HL-60/S4 (cell line): ENCODE data around the gene FCSK.
"Not testable (repeated sequence)": the region's sequence is repeated elsewhere in the genome, so short reads cannot be mapped to it uniquely, and the experiment has no call there.

ENCODE experiments used
- in situ Hi-C: fragments of 300-500 bp; cut with MboI; formaldehyde crosslinking; loops from 2 replicates; pipeline ENCODE4 v1.14.3; 2022; ENCODE audit warnings: low sequenced_read_pairs

FCSK gene

DNA sequence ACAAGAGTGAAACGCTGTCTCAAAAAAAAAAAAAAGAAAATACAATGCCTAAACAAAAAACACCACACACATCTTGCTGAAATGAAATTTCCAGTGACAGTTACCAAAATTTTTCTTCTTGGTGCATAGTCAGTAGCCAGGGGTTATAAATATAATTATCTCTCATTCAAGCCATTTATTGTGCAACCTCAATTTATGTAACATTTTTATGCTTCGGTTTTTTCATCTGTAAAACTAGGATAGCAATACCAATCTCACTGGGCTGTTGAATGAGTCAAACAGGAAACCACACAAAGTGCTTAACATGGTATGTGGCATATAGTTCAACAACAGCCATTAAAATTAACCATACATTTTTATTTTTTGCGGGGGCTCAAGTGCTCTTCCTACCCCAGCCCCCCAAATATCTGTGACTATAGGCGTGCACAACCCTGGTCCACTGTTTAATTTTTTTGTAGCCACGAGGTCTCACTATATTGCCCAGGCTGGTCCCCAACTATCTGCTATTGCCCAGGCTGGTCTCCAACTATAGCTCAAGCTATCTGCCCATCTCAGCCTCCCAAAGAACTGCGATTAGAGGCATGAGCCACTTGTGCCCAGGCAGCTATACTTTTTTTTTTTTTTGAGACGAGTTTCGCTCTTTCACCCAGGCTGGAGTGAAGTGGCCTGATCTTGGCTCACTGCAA, 66.4 kb downstream of the FCSK start:
- in situ Hi-C loops = no loop called here

GRCh38 chr16:70522216-70523075, 68.1 kb downstream of the FCSK start:
- in situ Hi-C loops = no loop called here

DNA sequence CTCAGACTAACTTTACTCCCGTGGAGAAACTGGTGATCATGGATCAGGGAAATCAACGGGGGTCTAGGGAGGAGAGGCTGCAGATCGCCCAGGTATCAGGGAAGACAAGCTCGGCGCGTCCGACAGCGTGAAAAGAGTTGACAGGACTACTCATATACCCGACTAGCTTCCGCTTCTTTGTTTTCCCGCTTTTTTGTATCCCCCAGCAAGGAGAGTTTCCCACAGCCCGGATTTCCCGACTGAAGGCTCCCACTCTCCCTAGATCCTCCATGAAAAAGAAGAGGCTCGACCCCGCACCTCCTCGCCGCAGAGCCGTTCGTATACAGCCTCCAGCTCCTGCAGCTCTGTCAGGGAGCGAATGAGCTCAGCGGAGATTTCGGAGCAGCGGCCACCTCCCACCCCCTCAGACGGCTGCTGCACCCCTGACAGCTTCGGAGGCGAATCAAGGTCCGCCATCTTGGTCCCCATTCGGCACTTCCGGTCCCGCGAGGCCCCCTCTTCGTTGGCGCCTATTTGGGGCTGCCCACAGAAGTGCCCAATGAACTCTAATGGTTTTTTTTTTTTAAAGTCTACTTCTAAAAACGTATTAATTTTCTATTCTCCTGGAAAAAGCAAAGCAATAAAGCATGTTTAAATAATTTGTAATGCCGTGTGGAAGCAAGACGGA, 68.8 kb downstream of the FCSK start, which contains the start of gene COG4:
Gene COG4 (minus strand): TSS at position 479 of the 667 bp plus-strand sequence. CDS start 11 bp downstream, at position 468.
- in situ Hi-C loops = no loop called here

DNA sequence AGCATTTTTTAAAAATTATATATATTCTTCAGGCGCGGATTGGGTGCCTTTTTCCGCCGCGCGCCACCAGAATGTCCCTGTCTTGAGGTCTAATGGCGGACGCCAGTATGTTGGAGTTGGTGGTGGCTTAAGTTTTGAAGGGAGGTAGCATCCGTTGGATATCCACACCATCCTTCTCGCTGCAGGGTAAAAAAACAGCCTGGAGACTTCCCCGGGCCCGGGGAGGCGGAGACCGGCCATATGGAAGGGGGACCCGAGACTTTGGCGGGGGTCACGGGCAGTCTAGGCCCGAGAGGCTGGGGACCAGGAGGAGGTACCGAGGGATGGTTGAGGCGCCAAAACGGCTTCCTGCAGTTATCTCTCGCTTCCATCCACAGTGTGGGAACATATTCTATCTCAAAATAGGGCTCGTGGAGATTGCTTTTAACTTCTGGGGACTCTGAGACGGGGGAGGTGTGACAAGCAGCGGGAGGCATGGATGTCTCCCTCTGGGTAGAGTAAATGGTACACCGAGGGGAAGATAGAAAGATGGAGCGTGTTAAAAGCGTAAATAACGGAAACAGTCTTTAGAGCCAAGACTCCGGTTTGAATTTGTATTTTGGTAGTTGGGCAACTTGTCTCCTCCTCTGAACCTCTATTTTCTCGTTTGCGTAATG, 69.5 kb downstream of the FCSK start, which contains the start of gene SF3B3:
Gene SF3B3 (plus strand): TSS at position 74 of the 656 bp plus-strand sequence. CDS start 2,841 bp downstream, outside the sequence.
- in situ Hi-C loops = no loop called here

GRCh38 chr16:70524399-70524825, 70.0 kb downstream of the FCSK start:
- in situ Hi-C loops = not testable (repeated sequence)

- in situ Hi-C loops = no loop called here
Measured at GRCh38 chr16:70526403-70526802, 72.0 kb downstream of the FCSK start.

- in situ Hi-C loops = no loop called here
Measured at GRCh38 chr16:70527315-70527996, 73.1 kb downstream of the FCSK start.

DNA sequence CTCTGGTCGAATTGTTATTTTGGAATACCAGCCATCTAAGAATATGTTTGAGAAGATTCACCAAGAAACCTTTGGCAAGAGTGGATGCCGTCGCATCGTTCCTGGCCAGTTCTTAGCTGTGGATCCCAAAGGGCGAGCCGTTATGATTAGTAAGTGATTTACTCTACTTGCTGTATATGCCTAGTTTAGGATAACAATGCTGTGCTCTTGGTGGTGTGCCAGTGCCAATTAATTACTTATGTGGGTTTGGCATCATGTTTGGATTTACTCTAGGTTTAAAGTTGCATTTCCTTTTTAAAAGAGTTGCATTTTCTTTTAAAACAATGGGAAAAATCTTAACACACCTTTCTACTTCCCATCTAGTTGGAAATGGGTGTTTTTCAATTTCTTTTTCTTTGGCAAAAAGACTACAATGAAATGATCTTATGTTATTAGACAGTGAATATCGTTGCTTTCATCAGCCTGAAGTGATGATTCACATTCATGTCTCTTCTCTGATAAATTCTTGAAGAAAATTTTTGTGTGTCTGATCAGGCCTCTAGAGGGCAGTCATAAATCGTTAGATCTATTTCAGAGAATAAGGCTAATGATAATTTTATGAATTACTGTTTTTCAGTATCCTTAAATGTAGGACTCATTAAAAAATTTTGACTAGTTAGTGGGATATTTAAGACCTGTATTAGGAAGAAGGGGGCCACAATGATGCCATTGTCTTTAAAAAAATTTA, 74.8 kb downstream of the FCSK start:
- in situ Hi-C loops = no loop called here
